T-helper 2 cell treated with Interferon-gamma antibody and Interleukin-4, amounts not matched to agents 5 μg/mL and 100 μg/mL, for 36 hours (primary cell): Measurements from ENCODE around the gene NRG3.

Experiments used
- DNase-seq: peaks from one replicate; pipeline ENCODE4 v3.0.0; 2021; ENCODE audit warnings: low spot score
- H3K27ac Mint-ChIP-seq: one replicate; pipeline ENCODE4 v1.8.0; 2021; ENCODE audit warnings: mild to moderate bottlenecking, mixed read lengths
- H3K27me3 Mint-ChIP-seq: one replicate; pipeline ENCODE4 v1.8.0; 2021; ENCODE audit warnings: low read depth, mixed read lengths
- H3K36me3 Mint-ChIP-seq: one replicate; pipeline ENCODE4 v1.8.0; 2021; ENCODE audit warnings: low read depth, mixed read lengths
- H3K4me1 Mint-ChIP-seq: one replicate; pipeline ENCODE4 v1.8.0; 2021; ENCODE audit warnings: low read depth, mixed read lengths
- H3K4me3 Mint-ChIP-seq: one replicate; pipeline ENCODE4 v1.8.0; 2022; ENCODE audit warnings: mild to moderate bottlenecking, moderate library complexity, mixed read lengths
- H3K9me3 Mint-ChIP-seq: one replicate; pipeline ENCODE4 v1.8.0; 2021; ENCODE audit warnings: mixed read lengths

The NRG3 gene

DNA sequence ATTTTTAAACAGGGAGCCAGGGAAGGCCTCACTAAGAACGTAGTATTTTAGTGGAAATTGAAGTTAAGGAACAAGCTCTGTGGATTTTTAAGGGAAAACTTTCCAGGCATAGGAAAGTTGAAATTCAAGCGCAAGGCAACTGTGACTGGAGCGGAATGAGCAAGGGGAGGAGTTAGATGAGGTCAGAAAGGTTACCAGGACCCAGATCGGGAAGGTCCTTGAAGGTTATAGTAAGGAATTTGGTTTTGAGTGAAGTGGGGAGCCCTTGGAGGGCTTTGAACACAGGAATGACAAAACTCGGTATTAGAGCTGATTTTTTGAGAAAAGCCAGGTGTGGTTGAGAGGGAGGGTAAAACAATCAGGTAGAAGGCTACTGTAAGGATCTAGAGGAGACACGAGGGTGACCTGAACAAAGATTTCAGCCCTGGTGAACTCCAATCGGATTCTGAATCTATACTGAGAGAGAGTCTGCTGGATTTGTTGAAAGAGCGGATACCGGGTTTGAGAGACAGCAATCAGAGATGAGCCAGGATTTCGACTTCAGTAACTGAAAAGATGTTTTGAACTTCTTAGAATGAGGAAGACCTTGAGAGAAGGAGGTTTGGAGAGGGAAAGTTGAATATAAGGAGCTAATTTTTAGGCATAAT lies 1013.9 kb downstream of the NRG3 start:
- Mint-ChIP-seq H3K4me3 (no peak overlapping the region), H3K4me1 (no peaks in the 10 kb centered on the region), H3K27ac (no peak overlapping the region), H3K36me3 (no peaks in the 10 kb centered on the region), H3K9me3 (peaks cover 16% of the 10 kb centered on the region), H3K27me3 (no peaks in the 10 kb centered on the region)
- no peak for DNase-seq

DNA sequence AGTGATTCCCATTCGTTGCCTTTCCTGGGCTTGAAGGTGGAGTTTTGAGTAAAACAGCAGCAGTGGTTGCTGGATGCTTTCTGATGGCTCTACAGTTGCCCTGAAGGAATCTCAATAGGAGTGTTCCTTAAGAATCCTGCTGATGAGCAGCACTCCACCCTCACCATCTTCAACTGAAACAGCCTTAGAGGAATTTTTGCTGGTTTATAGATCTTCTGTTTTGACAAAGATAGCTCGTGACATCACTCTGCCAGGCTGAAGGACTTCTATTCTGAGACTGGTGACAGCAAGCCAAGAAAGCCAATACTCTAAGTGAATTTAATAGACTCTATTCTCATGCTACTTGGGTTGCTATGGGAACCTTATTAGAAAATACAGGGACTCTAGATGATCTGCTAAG lies 1014.7 kb downstream of the NRG3 start:
- DNase-seq = no peak
- H3K36me3 Mint-ChIP-seq = no peaks in the 10 kb centered on the region
- no peak overlapping the region for H3K27ac Mint-ChIP-seq
- no peak overlapping the region for H3K4me3 Mint-ChIP-seq
- peaks cover 17% of the 10 kb centered on the region for H3K9me3 Mint-ChIP-seq
- no peaks in the 10 kb centered on the region for H3K27me3 Mint-ChIP-seq
- no peaks in the 10 kb centered on the region for H3K4me1 Mint-ChIP-seq

DNA sequence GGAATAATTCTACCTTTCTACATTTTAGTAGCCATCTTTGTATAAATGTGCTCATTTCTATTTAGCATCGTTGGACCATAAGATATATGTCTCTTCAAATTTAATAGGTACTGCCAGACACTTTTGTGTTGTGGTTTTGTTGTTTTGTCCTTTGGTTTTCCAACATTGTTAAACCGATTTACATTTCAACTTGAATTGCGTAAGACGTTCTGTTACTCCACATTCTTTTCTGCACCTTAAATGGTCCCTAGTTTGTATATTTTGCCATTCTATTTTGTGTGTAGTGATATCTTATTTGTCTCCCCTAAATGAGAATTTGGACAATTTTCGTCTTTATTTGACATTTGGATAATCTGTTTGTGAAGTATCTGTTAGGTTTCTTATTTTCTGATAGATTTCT lies 1015.6 kb downstream of the NRG3 start:
- no peaks in the 10 kb centered on the region for H3K4me1 Mint-ChIP-seq
- no peak overlapping the region for H3K27ac Mint-ChIP-seq
- H3K4me3 Mint-ChIP-seq = no peak overlapping the region
- H3K27me3 Mint-ChIP-seq = no peaks in the 10 kb centered on the region
- no peaks in the 10 kb centered on the region for H3K36me3 Mint-ChIP-seq
- DNase-seq = no peak
- peaks cover 21% of the 10 kb centered on the region for H3K9me3 Mint-ChIP-seq

DNA sequence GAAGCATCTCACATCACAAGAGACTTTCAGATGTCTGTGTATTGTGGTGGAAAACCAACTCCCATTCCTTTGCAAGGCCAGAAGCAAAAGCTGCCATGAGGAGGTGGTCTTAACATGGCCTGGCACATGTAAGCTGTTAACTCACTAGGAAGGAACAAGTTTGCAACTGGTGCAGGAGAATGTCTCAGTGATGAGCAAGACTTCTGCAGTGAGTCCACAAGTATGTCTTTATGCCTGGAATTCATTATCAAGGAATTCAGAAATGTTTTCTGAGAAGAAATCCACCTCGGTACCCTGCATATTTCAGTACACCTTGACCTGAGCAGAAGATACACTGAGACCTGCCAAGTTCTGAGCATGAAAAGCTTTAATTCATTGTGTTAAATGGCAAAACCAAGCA lies 1033.1 kb downstream of the NRG3 start:
- H3K9me3 Mint-ChIP-seq = no peaks in the 10 kb centered on the region
- no peaks in the 10 kb centered on the region for H3K36me3 Mint-ChIP-seq
- DNase-seq = no peak
- no peak overlapping the region for H3K27ac Mint-ChIP-seq
- H3K4me3 Mint-ChIP-seq = no peak overlapping the region
- H3K4me1 Mint-ChIP-seq = no peaks in the 10 kb centered on the region
- H3K27me3 Mint-ChIP-seq = no peaks in the 10 kb centered on the region

DNA sequence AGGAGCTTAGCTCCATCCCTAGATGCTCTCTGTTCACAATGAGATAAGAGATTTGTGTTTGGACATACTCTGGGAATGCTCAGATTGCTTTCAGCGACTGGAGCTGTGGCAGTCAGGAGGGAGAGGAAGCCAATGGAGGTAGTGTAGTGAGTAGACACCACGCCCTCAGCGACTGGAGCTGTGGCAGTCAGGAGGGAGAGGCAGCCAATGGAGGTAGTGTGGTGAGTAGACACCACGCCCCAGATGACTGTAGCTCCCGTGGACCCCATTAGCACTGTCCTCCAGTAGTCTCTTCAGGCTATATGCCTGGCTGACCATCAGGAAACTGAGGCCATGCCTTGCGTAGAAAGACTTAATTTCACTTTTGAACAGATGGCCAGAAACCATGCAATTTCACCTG lies 1033.8 kb downstream of the NRG3 start:
- no peaks in the 10 kb centered on the region for H3K27me3 Mint-ChIP-seq
- H3K27ac Mint-ChIP-seq = no peak overlapping the region

DNA sequence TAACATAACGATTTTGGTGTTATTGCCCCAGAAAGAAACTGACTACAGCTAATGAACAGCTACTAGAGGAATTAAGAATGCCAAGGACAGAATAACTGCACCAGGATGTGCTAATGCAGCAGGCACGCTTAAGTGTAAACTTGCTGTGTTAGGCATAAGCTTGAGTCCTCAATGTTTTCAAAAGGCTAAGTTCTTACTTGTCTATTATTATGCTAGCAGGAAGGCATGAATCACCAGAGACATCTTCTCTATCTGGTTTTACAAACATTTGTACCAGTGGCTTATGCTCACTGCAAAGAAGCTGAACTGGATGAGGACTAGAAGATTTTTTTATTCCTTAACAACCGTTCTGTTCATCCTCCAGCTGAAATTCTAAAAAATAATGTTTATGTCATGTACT lies 1035.3 kb downstream of the NRG3 start:
- Mint-ChIP-seq H3K27ac (no peak overlapping the region), H3K27me3 (no peaks in the 10 kb centered on the region), H3K9me3 (peaks cover 7% of the 10 kb centered on the region)

More for the DNA sequence above, 1033.8 kb downstream of the NRG3 start:
- no peak overlapping the region for H3K4me3 Mint-ChIP-seq
- no peaks in the 10 kb centered on the region for H3K9me3 Mint-ChIP-seq
- H3K36me3 Mint-ChIP-seq = no peaks in the 10 kb centered on the region
- H3K4me1 Mint-ChIP-seq = no peaks in the 10 kb centered on the region
- no peak for DNase-seq

DNA sequence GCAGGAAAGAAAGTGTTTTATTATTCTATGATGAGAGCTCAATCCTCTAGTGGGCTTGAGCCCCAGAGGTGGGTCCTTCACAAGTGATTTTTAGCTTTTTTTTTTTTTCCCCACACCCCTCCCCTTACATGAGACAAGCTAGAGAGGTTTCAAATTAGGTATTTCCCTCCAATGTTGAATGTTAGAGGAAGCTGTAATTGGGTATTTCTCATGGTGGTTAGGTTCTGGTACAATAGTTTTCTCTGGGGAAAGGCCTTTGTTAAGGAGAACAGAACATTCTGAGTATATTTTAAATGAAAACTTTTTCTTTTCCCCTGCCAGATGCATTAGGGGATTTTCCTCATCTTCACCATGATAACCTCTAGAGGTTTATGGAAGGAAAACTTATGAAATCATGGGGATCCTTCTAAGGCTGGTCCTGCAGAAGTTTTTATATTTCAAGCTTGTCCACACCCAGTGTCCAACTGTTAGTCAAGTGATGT lies 1039.7 kb downstream of the NRG3 start:
- H3K27ac Mint-ChIP-seq = no peak overlapping the region
- H3K27me3 Mint-ChIP-seq = no peaks in the 10 kb centered on the region
- no peak overlapping the region for H3K4me3 Mint-ChIP-seq
- DNase-seq = no peak
- H3K4me1 Mint-ChIP-seq = no peaks in the 10 kb centered on the region
- peaks cover 9% of the 10 kb centered on the region for H3K9me3 Mint-ChIP-seq
- H3K36me3 Mint-ChIP-seq = no peaks in the 10 kb centered on the region

More for the DNA sequence above, 1035.3 kb downstream of the NRG3 start:
- H3K4me1 Mint-ChIP-seq = no peaks in the 10 kb centered on the region
- H3K4me3 Mint-ChIP-seq = no peak overlapping the region
- no peaks in the 10 kb centered on the region for H3K36me3 Mint-ChIP-seq
- DNase-seq = no peak

DNA sequence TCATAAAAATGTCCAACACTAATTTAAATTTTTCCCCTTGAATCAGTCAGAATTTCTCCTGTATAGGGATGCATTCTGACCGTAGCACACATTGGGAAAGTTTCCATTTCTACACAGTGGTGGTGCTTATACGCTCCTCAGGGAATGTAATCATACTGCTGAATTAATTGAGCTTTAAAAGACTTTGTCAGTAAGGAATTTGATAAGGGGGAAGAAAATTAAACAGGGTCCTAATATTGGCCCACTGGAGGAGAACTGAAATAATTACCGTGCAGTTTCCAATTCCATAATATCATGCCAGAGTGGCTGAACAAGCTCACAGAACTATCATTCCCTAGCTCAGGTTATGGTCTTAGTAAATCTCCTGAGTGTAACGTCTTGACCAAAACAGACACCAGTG lies 1041.9 kb downstream of the NRG3 start:
- no peak overlapping the region for H3K4me3 Mint-ChIP-seq
- no peaks in the 10 kb centered on the region for H3K4me1 Mint-ChIP-seq
- H3K27ac Mint-ChIP-seq = no peak overlapping the region
- no peak for DNase-seq
- H3K36me3 Mint-ChIP-seq = no peaks in the 10 kb centered on the region
- peaks cover 11% of the 10 kb centered on the region for H3K9me3 Mint-ChIP-seq
- H3K27me3 Mint-ChIP-seq = no peaks in the 10 kb centered on the region

DNA sequence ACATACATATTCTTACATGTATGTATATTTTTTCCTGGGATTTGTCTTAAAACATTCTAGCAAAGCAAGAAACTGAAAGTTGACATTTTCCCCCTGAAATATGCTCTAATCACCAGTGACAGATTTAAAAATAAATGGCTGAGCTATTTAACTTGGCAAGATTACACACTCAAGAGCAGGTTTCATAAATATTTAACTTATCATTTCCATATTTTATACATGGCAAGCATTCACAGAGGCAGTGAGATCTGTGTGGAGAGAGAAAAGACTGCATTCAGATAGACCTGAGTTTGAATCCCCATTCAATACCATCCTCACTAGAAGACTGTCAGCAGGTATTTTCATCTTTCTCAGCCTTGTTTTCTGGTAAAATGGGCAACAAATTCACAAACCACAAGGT lies 1043.0 kb downstream of the NRG3 start:
- Mint-ChIP-seq H3K27me3 (no peaks in the 10 kb centered on the region), H3K36me3 (no peaks in the 10 kb centered on the region), H3K4me3 (no peak overlapping the region), H3K4me1 (no peaks in the 10 kb centered on the region), H3K27ac (no peak overlapping the region), H3K9me3 (peaks cover 11% of the 10 kb centered on the region)
- no peak for DNase-seq

DNA sequence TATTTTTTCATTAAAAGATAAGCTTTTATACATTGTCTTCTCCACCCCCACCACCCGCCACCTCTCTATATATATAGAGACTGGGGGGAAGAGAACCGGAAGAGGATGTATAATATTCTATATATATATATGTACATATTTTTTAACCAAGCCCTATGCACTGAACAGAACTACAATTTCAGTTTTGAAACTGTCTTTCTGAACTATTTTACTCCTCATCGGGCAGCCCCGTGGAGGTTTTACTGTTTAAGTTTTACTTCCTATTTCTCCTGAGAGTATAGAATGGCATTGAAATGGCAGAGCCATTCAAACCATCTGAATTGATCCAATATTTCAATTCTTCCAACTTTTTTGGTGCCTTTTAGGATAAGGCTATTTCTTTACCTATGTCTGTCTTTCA lies 1047.1 kb downstream of the NRG3 start:
- Mint-ChIP-seq H3K27ac (no peak overlapping the region), H3K4me1 (no peaks in the 10 kb centered on the region), H3K4me3 (no peak overlapping the region), H3K27me3 (no peaks in the 10 kb centered on the region), H3K36me3 (no peaks in the 10 kb centered on the region), H3K9me3 (peaks cover 3% of the 10 kb centered on the region)
- DNase-seq = no peak

DNA sequence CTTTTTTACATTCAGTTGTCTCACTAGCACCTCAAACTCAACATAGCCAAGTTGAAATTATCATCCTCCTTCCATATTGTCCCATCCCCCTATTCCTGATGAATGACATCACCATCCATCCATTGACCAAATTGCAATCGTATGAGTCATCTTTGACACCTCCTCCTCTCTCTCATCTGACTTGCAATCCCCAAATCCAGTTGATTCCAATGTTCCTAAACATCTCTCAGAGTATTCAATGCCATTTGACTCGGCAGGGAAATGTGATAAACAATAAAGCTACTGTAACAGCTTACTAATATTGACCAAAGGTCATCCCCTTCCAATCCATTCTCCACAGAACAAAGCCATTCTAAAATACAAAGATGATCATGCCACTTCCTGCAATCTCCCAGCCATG lies 1047.8 kb downstream of the NRG3 start:
- Mint-ChIP-seq H3K4me1 (no peaks in the 10 kb centered on the region), H3K4me3 (no peak overlapping the region), H3K27me3 (no peaks in the 10 kb centered on the region), H3K27ac (no peak overlapping the region), H3K9me3 (peaks cover 3% of the 10 kb centered on the region), H3K36me3 (no peaks in the 10 kb centered on the region)
- DNase-seq = no peak

DNA sequence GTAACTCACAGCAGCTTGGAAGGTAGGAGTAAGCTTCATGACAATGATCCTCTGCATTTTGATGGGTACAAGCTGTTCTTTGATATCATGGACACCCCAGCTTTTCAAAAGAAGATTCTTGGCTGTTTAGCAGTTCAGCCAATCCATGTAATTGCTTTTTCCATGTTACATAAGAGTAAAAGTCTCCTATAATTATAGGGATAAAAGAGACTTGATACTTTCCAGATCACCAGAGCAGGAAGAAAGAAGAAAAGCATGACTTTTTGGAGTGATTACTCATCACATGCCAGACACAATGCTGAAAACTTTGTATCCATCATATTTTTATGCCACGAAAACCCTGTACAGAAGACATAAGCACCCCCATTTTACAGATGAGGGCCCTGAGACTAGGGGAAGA lies 1049.7 kb downstream of the NRG3 start:
- no peaks in the 10 kb centered on the region for H3K27me3 Mint-ChIP-seq
- no peak overlapping the region for H3K4me3 Mint-ChIP-seq
- H3K9me3 Mint-ChIP-seq = peaks cover 1% of the 10 kb centered on the region
- H3K36me3 Mint-ChIP-seq = no peaks in the 10 kb centered on the region
- DNase-seq = no peak
- H3K4me1 Mint-ChIP-seq = no peaks in the 10 kb centered on the region
- H3K27ac Mint-ChIP-seq = no peak overlapping the region

DNA sequence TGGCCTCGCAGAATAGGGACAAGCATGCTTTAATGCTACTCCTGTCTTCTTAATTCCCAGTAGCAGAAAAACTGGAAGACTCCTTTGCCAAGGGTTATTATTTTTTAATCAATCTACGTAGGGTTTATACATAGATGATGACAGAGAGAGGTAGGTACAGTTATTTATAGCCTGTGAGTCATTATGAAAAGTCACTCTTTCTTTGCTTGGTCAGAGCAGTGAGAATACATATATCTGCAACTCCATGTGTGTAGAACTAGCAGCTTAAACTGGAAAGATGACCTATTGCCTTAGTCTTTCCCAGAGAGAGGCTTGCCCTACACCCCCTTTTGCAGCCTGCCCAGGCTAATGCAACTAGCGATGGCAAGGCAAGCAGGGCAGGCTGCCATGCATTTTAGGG lies 1050.6 kb downstream of the NRG3 start:
- no peaks in the 10 kb centered on the region for H3K36me3 Mint-ChIP-seq
- no peak overlapping the region for H3K4me3 Mint-ChIP-seq
- H3K9me3 Mint-ChIP-seq = peaks cover 4% of the 10 kb centered on the region
- no peak for DNase-seq
- H3K27me3 Mint-ChIP-seq = no peaks in the 10 kb centered on the region
- no peak overlapping the region for H3K27ac Mint-ChIP-seq
- H3K4me1 Mint-ChIP-seq = no peaks in the 10 kb centered on the region

DNA sequence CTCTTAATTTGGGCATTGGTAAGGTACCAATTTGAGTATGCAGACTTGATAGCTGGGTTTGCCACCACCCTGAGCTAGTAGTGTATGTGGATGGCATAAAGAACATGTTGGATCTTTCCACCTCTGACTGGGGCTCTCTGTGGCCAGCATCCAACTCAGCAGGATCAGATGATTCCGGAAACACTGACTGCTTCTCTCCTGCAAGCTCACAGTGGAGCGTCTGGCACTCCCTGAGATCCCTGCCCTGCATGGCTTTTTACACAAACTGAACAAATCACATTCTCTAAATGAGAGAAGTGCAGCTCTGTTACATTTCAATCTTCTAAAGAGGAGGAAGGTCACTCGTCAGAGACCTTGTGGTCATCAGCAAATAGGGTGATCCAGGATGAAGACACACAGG lies 1057.5 kb downstream of the NRG3 start:
- Mint-ChIP-seq H3K9me3 (peaks cover 12% of the 10 kb centered on the region), H3K36me3 (no peaks in the 10 kb centered on the region), H3K27me3 (no peaks in the 10 kb centered on the region), H3K4me1 (no peaks in the 10 kb centered on the region), H3K4me3 (no peak overlapping the region), H3K27ac (no peak overlapping the region)
- DNase-seq = no peak

DNA sequence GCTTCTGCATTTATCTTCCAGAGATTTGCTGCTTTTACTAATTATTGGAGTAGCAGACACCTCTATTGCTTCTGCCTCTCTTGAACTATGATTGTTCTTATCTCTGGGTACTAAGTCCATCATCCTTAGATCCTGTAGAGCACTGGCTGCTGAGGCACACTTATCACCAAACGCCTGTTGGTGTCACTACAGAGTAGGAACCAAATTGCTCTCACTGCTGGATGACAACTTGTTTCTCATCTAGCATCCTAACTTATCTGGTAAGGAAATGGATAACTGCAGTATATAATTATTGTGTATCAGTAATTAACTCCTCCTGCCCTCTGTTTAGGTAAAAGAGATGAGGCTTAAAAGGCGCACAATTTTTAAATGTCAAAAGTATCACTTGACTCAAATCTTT lies 1059.4 kb downstream of the NRG3 start:
- DNase-seq = no peak
- Mint-ChIP-seq H3K36me3 (no peaks in the 10 kb centered on the region), H3K27ac (no peak overlapping the region), H3K27me3 (no peaks in the 10 kb centered on the region), H3K9me3 (peaks cover 12% of the 10 kb centered on the region), H3K4me3 (no peak overlapping the region), H3K4me1 (no peaks in the 10 kb centered on the region)
